Measurements from ENCODE around the gene ATP1A1.

Gene ATP1A1

GRCh38 chr1:116382857-116383483 is 9.9 kb downstream of the ATP1A1 start:
- Histone ChIP-seq H3K36me3 (ENCODE audit: insufficient read depth, low read length) (peaks cover 21% of the 10 kb centered on the region), H3K9ac (ENCODE audit: low read length) (no peak overlapping the region), H3K27me3 (ENCODE audit: control insufficient read depth in 1 of 2, insufficient read depth in 2 of 2, low read length in 2 of 2) (no peaks in the 10 kb centered on the region), H3K4me3 (ENCODE audit: low read depth in 1 of 2, low read length in 2 of 2) (no peak overlapping the region), H3K9me3 (ENCODE audit: low read length) (no peaks in the 10 kb centered on the region), H3K27ac (ENCODE audit: low read depth, low read length) (no peak overlapping the region), H3K4me1 (ENCODE audit: insufficient read depth, low read length) (peaks cover 33% of the 10 kb centered on the region)

GRCh38 chr1:116386042-116386441 is 13.0 kb downstream of the ATP1A1 start:
- Histone ChIP-seq H3K36me3 (ENCODE audit: insufficient read depth, low read length) (peaks cover 52% of the 10 kb centered on the region), H3K27me3 (ENCODE audit: control insufficient read depth in 1 of 2, insufficient read depth in 2 of 2, low read length in 2 of 2) (no peaks in the 10 kb centered on the region), H3K4me3 (ENCODE audit: low read depth in 1 of 2, low read length in 2 of 2) (no peak overlapping the region), H3K27ac (ENCODE audit: low read depth, low read length) (no peak overlapping the region), H3K9me3 (ENCODE audit: low read length) (no peaks in the 10 kb centered on the region), H3K4me1 (ENCODE audit: insufficient read depth, low read length) (peaks cover 9% of the 10 kb centered on the region), H3K9ac (ENCODE audit: low read length) (no peak overlapping the region)

- Histone ChIP-seq H3K4me1 (ENCODE audit: insufficient read depth, low read length) (peaks cover 4% of the 10 kb centered on the region), H3K36me3 (ENCODE audit: insufficient read depth, low read length) (peaks cover 64% of the 10 kb centered on the region), H3K27ac (ENCODE audit: low read depth, low read length) (no peak overlapping the region), H3K9me3 (ENCODE audit: low read length) (no peaks in the 10 kb centered on the region), H3K27me3 (ENCODE audit: control insufficient read depth in 1 of 2, insufficient read depth in 2 of 2, low read length in 2 of 2) (no peaks in the 10 kb centered on the region), H3K4me3 (ENCODE audit: low read depth in 1 of 2, low read length in 2 of 2) (no peak overlapping the region), H3K9ac (ENCODE audit: low read length) (no peak overlapping the region)
Measured at GRCh38 chr1:116387551-116387950, 14.5 kb downstream of the ATP1A1 start.

- Histone ChIP-seq H3K27ac (ENCODE audit: low read depth, low read length) (no peak overlapping the region), H3K27me3 (ENCODE audit: control insufficient read depth in 1 of 2, insufficient read depth in 2 of 2, low read length in 2 of 2) (no peaks in the 10 kb centered on the region), H3K36me3 (ENCODE audit: insufficient read depth, low read length) (peaks cover 70% of the 10 kb centered on the region), H3K4me3 (ENCODE audit: low read depth in 1 of 2, low read length in 2 of 2) (no peak overlapping the region), H3K4me1 (ENCODE audit: insufficient read depth, low read length) (no peaks in the 10 kb centered on the region), H3K9ac (ENCODE audit: low read length) (no peak overlapping the region), H3K9me3 (ENCODE audit: low read length) (no peaks in the 10 kb centered on the region)
Measured at GRCh38 chr1:116388122-116388521, 15.1 kb downstream of the ATP1A1 start.

GRCh38 chr1:116389013-116389412 is 16.0 kb downstream of the ATP1A1 start:
- H3K4me3 ChIP-seq (ENCODE audit: low read depth in 1 of 2, low read length in 2 of 2): no peak overlapping the region
- H3K27me3 ChIP-seq (ENCODE audit: control insufficient read depth in 1 of 2, insufficient read depth in 2 of 2, low read length in 2 of 2): no peaks in the 10 kb centered on the region
- no peak overlapping the region for H3K9ac ChIP-seq (ENCODE audit: low read length)
- H3K4me1 ChIP-seq (ENCODE audit: insufficient read depth, low read length): no peaks in the 10 kb centered on the region
- H3K9me3 ChIP-seq (ENCODE audit: low read length): no peaks in the 10 kb centered on the region
- peaks cover 79% of the 10 kb centered on the region for H3K36me3 ChIP-seq (ENCODE audit: insufficient read depth, low read length)
- no peak overlapping the region for H3K27ac ChIP-seq (ENCODE audit: low read depth, low read length)

- Histone ChIP-seq H3K4me1 (ENCODE audit: insufficient read depth, low read length) (no peaks in the 10 kb centered on the region), H3K36me3 (ENCODE audit: insufficient read depth, low read length) (peaks cover 86% of the 10 kb centered on the region), H3K27me3 (ENCODE audit: control insufficient read depth in 1 of 2, insufficient read depth in 2 of 2, low read length in 2 of 2) (no peaks in the 10 kb centered on the region), H3K4me3 (ENCODE audit: low read depth in 1 of 2, low read length in 2 of 2) (no peak overlapping the region), H3K27ac (ENCODE audit: low read depth, low read length) (no peak overlapping the region), H3K9me3 (ENCODE audit: low read length) (no peaks in the 10 kb centered on the region), H3K9ac (ENCODE audit: low read length) (no peak overlapping the region)
Measured at GRCh38 chr1:116389686-116390085, 16.6 kb downstream of the ATP1A1 start.

- H3K27ac ChIP-seq (ENCODE audit: low read depth, low read length): no peak overlapping the region
- H3K36me3 ChIP-seq (ENCODE audit: insufficient read depth, low read length): peaks cover 90% of the 10 kb centered on the region
- H3K9me3 ChIP-seq (ENCODE audit: low read length): no peaks in the 10 kb centered on the region
- H3K4me3 ChIP-seq (ENCODE audit: low read depth in 1 of 2, low read length in 2 of 2): no peak overlapping the region
- H3K4me1 ChIP-seq (ENCODE audit: insufficient read depth, low read length): no peaks in the 10 kb centered on the region
- H3K9ac ChIP-seq (ENCODE audit: low read length): no peak overlapping the region
- no peaks in the 10 kb centered on the region for H3K27me3 ChIP-seq (ENCODE audit: control insufficient read depth in 1 of 2, insufficient read depth in 2 of 2, low read length in 2 of 2)
Measured at GRCh38 chr1:116390195-116390594, 17.2 kb downstream of the ATP1A1 start.

GRCh38 chr1:116391185-116391584 is 18.1 kb downstream of the ATP1A1 start:
- Histone ChIP-seq H3K36me3 (ENCODE audit: insufficient read depth, low read length) (peaks cover 87% of the 10 kb centered on the region), H3K4me3 (ENCODE audit: low read depth in 1 of 2, low read length in 2 of 2) (no peak overlapping the region), H3K9me3 (ENCODE audit: low read length) (no peaks in the 10 kb centered on the region), H3K27ac (ENCODE audit: low read depth, low read length) (no peak overlapping the region), H3K9ac (ENCODE audit: low read length) (no peak overlapping the region), H3K4me1 (ENCODE audit: insufficient read depth, low read length) (no peaks in the 10 kb centered on the region), H3K27me3 (ENCODE audit: control insufficient read depth in 1 of 2, insufficient read depth in 2 of 2, low read length in 2 of 2) (no peaks in the 10 kb centered on the region)

GRCh38 chr1:116392717-116393404 is 19.8 kb downstream of the ATP1A1 start:
- Histone ChIP-seq H3K9me3 (ENCODE audit: low read length) (no peaks in the 10 kb centered on the region), H3K27me3 (ENCODE audit: control insufficient read depth in 1 of 2, insufficient read depth in 2 of 2, low read length in 2 of 2) (no peaks in the 10 kb centered on the region), H3K36me3 (ENCODE audit: insufficient read depth, low read length) (peaks cover 88% of the 10 kb centered on the region), H3K9ac (ENCODE audit: low read length) (no peak overlapping the region), H3K4me1 (ENCODE audit: insufficient read depth, low read length) (no peaks in the 10 kb centered on the region), H3K27ac (ENCODE audit: low read depth, low read length) (no peak overlapping the region), H3K4me3 (ENCODE audit: low read depth in 1 of 2, low read length in 2 of 2) (no peak overlapping the region)

GRCh38 chr1:116393792-116394191 is 20.7 kb downstream of the ATP1A1 start:
- no peak overlapping the region for H3K27ac ChIP-seq (ENCODE audit: low read depth, low read length)
- H3K4me1 ChIP-seq (ENCODE audit: insufficient read depth, low read length): no peaks in the 10 kb centered on the region
- H3K9ac ChIP-seq (ENCODE audit: low read length): no peak overlapping the region
- H3K4me3 ChIP-seq (ENCODE audit: low read depth in 1 of 2, low read length in 2 of 2): no peak overlapping the region
- H3K36me3 ChIP-seq (ENCODE audit: insufficient read depth, low read length): peaks cover 88% of the 10 kb centered on the region
- no peaks in the 10 kb centered on the region for H3K9me3 ChIP-seq (ENCODE audit: low read length)
- no peaks in the 10 kb centered on the region for H3K27me3 ChIP-seq (ENCODE audit: control insufficient read depth in 1 of 2, insufficient read depth in 2 of 2, low read length in 2 of 2)

- H3K9ac ChIP-seq (ENCODE audit: low read length): no peak overlapping the region
- peaks cover 88% of the 10 kb centered on the region for H3K36me3 ChIP-seq (ENCODE audit: insufficient read depth, low read length)
- no peak overlapping the region for H3K4me3 ChIP-seq (ENCODE audit: low read depth in 1 of 2, low read length in 2 of 2)
- H3K27ac ChIP-seq (ENCODE audit: low read depth, low read length): no peak overlapping the region
- H3K9me3 ChIP-seq (ENCODE audit: low read length): no peaks in the 10 kb centered on the region
- no peaks in the 10 kb centered on the region for H3K27me3 ChIP-seq (ENCODE audit: control insufficient read depth in 1 of 2, insufficient read depth in 2 of 2, low read length in 2 of 2)
- no peaks in the 10 kb centered on the region for H3K4me1 ChIP-seq (ENCODE audit: insufficient read depth, low read length)
Measured at GRCh38 chr1:116394270-116394669, 21.2 kb downstream of the ATP1A1 start.

- Histone ChIP-seq H3K9me3 (ENCODE audit: low read length) (no peaks in the 10 kb centered on the region), H3K9ac (ENCODE audit: low read length) (no peak overlapping the region), H3K27me3 (ENCODE audit: control insufficient read depth in 1 of 2, insufficient read depth in 2 of 2, low read length in 2 of 2) (no peaks in the 10 kb centered on the region), H3K4me3 (ENCODE audit: low read depth in 1 of 2, low read length in 2 of 2) (no peak overlapping the region), H3K36me3 (ENCODE audit: insufficient read depth, low read length) (peaks cover 90% of the 10 kb centered on the region), H3K4me1 (ENCODE audit: insufficient read depth, low read length) (no peaks in the 10 kb centered on the region), H3K27ac (ENCODE audit: low read depth, low read length) (no peak overlapping the region)
Measured at GRCh38 chr1:116396769-116397168, 23.7 kb downstream of the ATP1A1 start.

All from muscle layer of colon (tissue), 2 donors.